Brain pericyte (primary cell): ENCODE data around the gene GBF1.
A peak's percentile ranks its signal among the peaks of the same experiment; 100 is the strongest.
"Not testable (repeated sequence)": the region's sequence is repeated elsewhere in the genome, so short reads cannot be mapped to it uniquely, and the experiment has no call there.

Experiments used
- DNase-seq: peaks from one replicate; pipeline ENCODE4 v3.0.0-alpha.2; 2012; ENCODE audit warnings: low read depth, low spot score

Gene GBF1

GRCh38 chr10:102231357-102232318, 13.7 kb upstream of the GBF1 start:
- no peak for DNase-seq

- DNase-seq = no peak
These were observed 11.3 kb upstream of the GBF1 start for GRCh38 chr10:102233997-102234396.

- DNase-seq = no peak
These were observed 10.3 kb upstream of the GBF1 start for GRCh38 chr10:102234888-102235597.

GRCh38 chr10:102235598-102235920, 9.8 kb upstream of the GBF1 start:
- DNase-seq = no peak

- no peak for DNase-seq
These were observed 9.3 kb upstream of the GBF1 start for GRCh38 chr10:102236006-102236405.

- no peak for DNase-seq
These were observed 7.5 kb upstream of the GBF1 start for GRCh38 chr10:102237711-102238252.

- DNase-seq = no peak
These were observed 4.8 kb upstream of the GBF1 start for GRCh38 chr10:102240467-102241031.

- DNase-seq = no peak
These were observed 4.3 kb upstream of the GBF1 start for GRCh38 chr10:102241032-102241443.

GRCh38 chr10:102241444-102242117, 3.8 kb upstream of the GBF1 start, which contains the start of gene PITX3:
PITX3 (minus strand) TSS chr10:102241512; CDS start chr10:102232080, 9,432 bp downstream.
- peak; percentile 58 for DNase-seq

- DNase-seq = no peak
These were observed 3.2 kb upstream of the GBF1 start for GRCh38 chr10:102242118-102242485.

- DNase-seq = no peak
These were observed 2.0 kb upstream of the GBF1 start for GRCh38 chr10:102243309-102243708.

- no peak for DNase-seq
These were observed 560 bp downstream of the GBF1 start for GRCh38 chr10:102245932-102246251.

GRCh38 chr10:102246261-102246660, 929 bp downstream of the GBF1 start:
- DNase-seq = no peak

GRCh38 chr10:102247734-102248133, 2.4 kb downstream of the GBF1 start:
- no peak for DNase-seq

- not testable (repeated sequence) for DNase-seq
These were observed 7.2 kb downstream of the GBF1 start for GRCh38 chr10:102252508-102252907.

- DNase-seq = no peak
These were observed 9.1 kb downstream of the GBF1 start for GRCh38 chr10:102254426-102254825.

GRCh38 chr10:102255404-102255803, 10.1 kb downstream of the GBF1 start:
- no peak for DNase-seq

- DNase-seq = no peak
These were observed 15.9 kb downstream of the GBF1 start for GRCh38 chr10:102261196-102261595.

GRCh38 chr10:102261842-102262241, 16.5 kb downstream of the GBF1 start:
- DNase-seq = no peak

GRCh38 chr10:102262744-102263370, 17.5 kb downstream of the GBF1 start:
- DNase-seq = no peak

GRCh38 chr10:102264371-102264770, 19.0 kb downstream of the GBF1 start:
- no peak for DNase-seq
